Trophoblast cell (in vitro differentiated cells and primary cell): ENCODE measurements around the gene VPS13C.

Experiments used
- DNase-seq, 2 donors: peaks; one replicate each; pipeline ENCODE4 v3.0.0-alpha.2; 2016
- H2AFZ ChIP-seq: 2 replicates; pipeline ENCODE4 v1.6.1; 2013; ENCODE audit warnings: low read length, moderate library complexity, mild to moderate bottlenecking; ENCODE audit not compliant: insufficient read depth, poor library complexity
- H2AK5ac ChIP-seq: 2 replicates; pipeline ENCODE4 v1.6.1; 2013; ENCODE audit warnings: mild to moderate bottlenecking, low read length
- H2BK120ac ChIP-seq: 2 replicates; pipeline ENCODE4 v1.6.1; 2013; ENCODE audit warnings: low read length, mild to moderate bottlenecking, moderate library complexity; ENCODE audit not compliant: insufficient read depth, poor library complexity
- H2BK12ac ChIP-seq: 2 replicates; pipeline ENCODE4 v1.6.1; 2013; ENCODE audit warnings: mild to moderate bottlenecking, low read length, moderate library complexity
- H2BK5ac ChIP-seq: 2 replicates; pipeline ENCODE4 v1.6.1; 2013; ENCODE audit warnings: low read length, low read depth, moderate library complexity, mild to moderate bottlenecking; ENCODE audit not compliant: poor library complexity
- H3K14ac ChIP-seq: 2 replicates; pipeline ENCODE4 v1.6.1; 2013; ENCODE audit warnings: mild to moderate bottlenecking, low read length
- H3K18ac ChIP-seq: 2 replicates; pipeline ENCODE4 v1.6.1; 2013; ENCODE audit warnings: mild to moderate bottlenecking, low read length
- H3K23ac ChIP-seq: 2 replicates; pipeline ENCODE4 v1.6.1; 2013; ENCODE audit warnings: low read length
- H3K27ac ChIP-seq: 2 replicates; pipeline ENCODE4 v1.5.1; 2013; ENCODE audit warnings: low read depth, mild to moderate bottlenecking, inconsistent platforms, low read length, moderate library complexity
- H3K27me3 ChIP-seq: 2 replicates; pipeline ENCODE4 v1.6.1; 2013; ENCODE audit warnings: inconsistent platforms, mild to moderate bottlenecking, low read length, moderate library complexity; ENCODE audit not compliant: insufficient read depth
- H3K36me3 ChIP-seq, 2 experiments: 1 replicate in 1 of 2; 2 replicates in 1 of 2; pipeline ENCODE4 v1.6.1; 2013; ENCODE audit warnings: low read length in 2 of 2, mild to moderate bottlenecking in 2 of 2, moderate library complexity in 1 of 2; ENCODE audit not compliant: insufficient read depth in 2 of 2, control insufficient read depth in 1 of 2
- H3K4ac ChIP-seq: 2 replicates; pipeline ENCODE4 v1.6.1; 2013; ENCODE audit warnings: low read depth, mild to moderate bottlenecking, low read length, moderate library complexity
- H3K4me1 ChIP-seq, 2 experiments: 1 replicate in 1 of 2; 2 replicates in 1 of 2; pipeline ENCODE4 v1.6.1; 2013; ENCODE audit warnings: low read length in 2 of 2, mild to moderate bottlenecking in 2 of 2, moderate library complexity in 1 of 2; ENCODE audit not compliant: insufficient read depth in 2 of 2, control insufficient read depth in 1 of 2
- H3K4me2 ChIP-seq: 2 replicates; pipeline ENCODE4 v1.6.1; 2013; ENCODE audit warnings: inconsistent platforms, mild to moderate bottlenecking, low read length, moderate library complexity
- H3K4me3 ChIP-seq: 2 replicates; pipeline ENCODE4 v1.5.1; 2013; ENCODE audit warnings: mild to moderate bottlenecking, low read depth, low read length, inconsistent platforms
- H3K79me1 ChIP-seq: one replicate; pipeline ENCODE4 v1.6.1; 2013; ENCODE audit warnings: low read length
- H3K79me2 ChIP-seq: 2 replicates; pipeline ENCODE4 v1.6.1; 2013; ENCODE audit warnings: low read length, mild to moderate bottlenecking; ENCODE audit not compliant: control insufficient read depth, insufficient read depth, poor library complexity
- H3K9ac ChIP-seq: 2 replicates; pipeline ENCODE4 v1.6.1; 2013; ENCODE audit warnings: mild to moderate bottlenecking, low read length
- H3K9me3 ChIP-seq: 2 replicates; pipeline ENCODE4 v1.6.1; 2013; ENCODE audit warnings: low read depth, mild to moderate bottlenecking, control low read depth, inconsistent platforms, low read length; ENCODE audit not compliant: insufficient read depth
- H4K12ac ChIP-seq: 2 replicates; pipeline ENCODE4 v1.6.1; 2013; ENCODE audit warnings: low read depth, mild to moderate bottlenecking, low read length, moderate library complexity
- H4K8ac ChIP-seq: 2 replicates; pipeline ENCODE4 v1.6.1; 2013; ENCODE audit warnings: low read depth, mild to moderate bottlenecking, low read length, moderate library complexity
- H4K91ac ChIP-seq: one replicate; pipeline ENCODE4 v1.6.1; 2013; ENCODE audit warnings: low read depth, mild to moderate bottlenecking, low read length, moderate library complexity
- WGBS: extraction: QIAGEN DNeasy Blood & Tissue Kit; methylation state at CpG from one replicate; pipeline ENCODE4 v1.1.7; 2013; ENCODE audit warnings: missing lambda C conversion rate; ENCODE audit not compliant: insufficient read length, insufficient coverage; ENCODE audit errors: extremely low coverage; 5-methylcytosine and 5-hydroxymethylcytosine counted together

Gene VPS13C

GRCh38 chr15:61828008-61828407 is 232.2 kb downstream of the VPS13C start:
- no peak overlapping the region for H2BK5ac ChIP-seq
- no peak overlapping the region for H2BK12ac ChIP-seq
- H3K4me2 ChIP-seq: no peak overlapping the region
- peaks cover 0 to 2% of the 10 kb centered on the region in 2 experiments for H3K4me1 ChIP-seq
- H3K9ac ChIP-seq: no peak overlapping the region
- no CpG with 5 or more reads among the region's 13 CpGs for WGBS
- no peaks in the 10 kb centered on the region for H3K79me2 ChIP-seq
- H3K27me3 ChIP-seq: no peaks in the 10 kb centered on the region
- no peak overlapping the region for H3K4ac ChIP-seq
- H3K27ac ChIP-seq: no peak overlapping the region
- no peak overlapping the region for H3K4me3 ChIP-seq
- H3K18ac ChIP-seq: no peak overlapping the region
- H3K36me3 ChIP-seq: no peaks in the 10 kb centered on the region
- no peak overlapping the region for H2BK120ac ChIP-seq
- peak in 1 of 2 donors; percentile 30 for DNase-seq
- no peak overlapping the region for H2AK5ac ChIP-seq
- H4K12ac ChIP-seq: no peak overlapping the region
- H3K23ac ChIP-seq: no peak overlapping the region
- no peak overlapping the region for H2AFZ ChIP-seq
- H3K14ac ChIP-seq: no peak overlapping the region
- no peak overlapping the region for H4K91ac ChIP-seq
- no peak overlapping the region for H4K8ac ChIP-seq
- H3K9me3 ChIP-seq: no peaks in the 10 kb centered on the region
- H3K79me1 ChIP-seq: no peaks in the 10 kb centered on the region

DNA sequence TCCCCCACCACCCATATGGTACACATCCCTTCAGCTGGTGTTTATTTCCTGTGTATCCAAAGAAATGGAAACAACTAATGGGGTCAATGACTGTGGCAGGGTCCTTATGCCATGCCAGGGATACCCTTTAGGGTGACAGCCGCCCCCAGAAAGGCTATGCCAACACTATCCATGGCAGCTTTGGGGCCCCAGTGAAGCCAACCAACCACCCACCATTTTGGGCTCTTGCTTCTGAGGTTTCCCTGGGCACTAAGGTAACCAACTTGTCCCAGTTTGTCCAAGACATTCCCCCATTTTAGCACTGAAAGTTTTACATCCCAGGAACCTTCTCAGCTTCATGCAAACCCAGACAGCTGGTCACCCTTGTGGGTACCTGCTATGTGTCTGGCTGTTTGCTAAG is 233.1 kb downstream of the VPS13C start:
- Histone ChIP-seq H2BK12ac (no peak overlapping the region), H3K27ac (no peak overlapping the region), H3K18ac (no peak overlapping the region), H3K79me2 (no peaks in the 10 kb centered on the region), H3K4me1 (peaks cover 0 to 2% of the 10 kb centered on the region in 2 experiments), H3K27me3 (no peaks in the 10 kb centered on the region), H3K14ac (no peak overlapping the region), H3K23ac (no peak overlapping the region), H2AFZ (no peak overlapping the region), H3K9me3 (no peaks in the 10 kb centered on the region), H4K12ac (no peak overlapping the region), H3K79me1 (no peaks in the 10 kb centered on the region), H4K91ac (no peak overlapping the region), H3K9ac (no peak overlapping the region), H3K4ac (no peak overlapping the region), H3K4me2 (no peak overlapping the region), H4K8ac (no peak overlapping the region), H3K36me3 (no peaks in the 10 kb centered on the region), H2BK120ac (no peak overlapping the region), H2AK5ac (no peak overlapping the region), H3K4me3 (no peak overlapping the region), H2BK5ac (no peak overlapping the region)
- no peak for DNase-seq
- WGBS: no CpG with 5 or more reads among the region's 1 CpG

GRCh38 chr15:61824291-61824690 is 236.0 kb downstream of the VPS13C start:
- no peak overlapping the region for H3K14ac ChIP-seq
- H3K4me1 ChIP-seq: no peaks in the 10 kb centered on the region
- no peak overlapping the region for H4K91ac ChIP-seq
- H3K9me3 ChIP-seq: no peaks in the 10 kb centered on the region
- H2BK12ac ChIP-seq: no peak overlapping the region
- no peaks in the 10 kb centered on the region for H3K79me1 ChIP-seq
- H2AFZ ChIP-seq: no peak overlapping the region
- no peak overlapping the region for H3K23ac ChIP-seq
- no peak overlapping the region for H3K4me3 ChIP-seq
- H4K12ac ChIP-seq: no peak overlapping the region
- no peak overlapping the region for H3K4ac ChIP-seq
- no CpG with 5 or more reads among the region's 1 CpG for WGBS
- no peak overlapping the region for H3K9ac ChIP-seq
- H3K4me2 ChIP-seq: no peak overlapping the region
- H2AK5ac ChIP-seq: no peak overlapping the region
- no peak overlapping the region for H3K27ac ChIP-seq
- H2BK5ac ChIP-seq: no peak overlapping the region
- H2BK120ac ChIP-seq: no peak overlapping the region
- no peaks in the 10 kb centered on the region for H3K36me3 ChIP-seq
- DNase-seq: no peak
- peaks cover 3% of the 10 kb centered on the region for H3K27me3 ChIP-seq
- no peaks in the 10 kb centered on the region for H3K79me2 ChIP-seq
- no peak overlapping the region for H4K8ac ChIP-seq
- H3K18ac ChIP-seq: no peak overlapping the region

- Histone ChIP-seq H3K79me1 (no peaks in the 10 kb centered on the region), H2BK5ac (no peak overlapping the region), H2BK120ac (no peak overlapping the region), H2AFZ (no peak overlapping the region), H3K36me3 (no peaks in the 10 kb centered on the region), H3K4me3 (no peak overlapping the region), H3K23ac (no peak overlapping the region), H3K4me1 (no peaks in the 10 kb centered on the region), H3K9me3 (no peaks in the 10 kb centered on the region), H3K27ac (no peak overlapping the region), H4K91ac (no peak overlapping the region), H3K4ac (no peak overlapping the region), H4K12ac (no peak overlapping the region), H4K8ac (no peak overlapping the region), H3K4me2 (no peak overlapping the region), H3K79me2 (no peaks in the 10 kb centered on the region), H3K9ac (no peak overlapping the region), H3K14ac (no peak overlapping the region), H3K27me3 (peaks cover 3% of the 10 kb centered on the region), H3K18ac (no peak overlapping the region), H2BK12ac (no peak overlapping the region), H2AK5ac (no peak overlapping the region)
- no CpG with 5 or more reads among the region's 3 CpGs for WGBS
- no peak for DNase-seq
Measured at GRCh38 chr15:61822511-61822910, 237.7 kb downstream of the VPS13C start.
